Stomach (tissue), 4 donors: Measurements from ENCODE around the gene DNM3.

Source experiments
- POLR2AphosphoS5 ChIP-seq, 3 donors: sonication (generic); formaldehyde crosslinking; IDR thresholded peaks; one replicate each; pipeline ENCODE4 v1.6.1; 2016; ENCODE audit warnings: antibody characterized with exemption in 3 of 3
- TF ChIP-seq, protein P1 (sequence below), 7 experiments: fragments of 450-650 bp in 4 of 7; fragments of 200-600 bp in 3 of 7; sonication (generic) in 3 of 7; IDR thresholded peaks; one replicate each; pipeline ENCODE4 v1.5.1; 2016 to 2019; ENCODE audit warnings: antibody characterized with exemption in 7 of 7, control low read depth in 2 of 7, mild to moderate bottlenecking in 1 of 7

- TF ChIP-seq, protein P1, sequence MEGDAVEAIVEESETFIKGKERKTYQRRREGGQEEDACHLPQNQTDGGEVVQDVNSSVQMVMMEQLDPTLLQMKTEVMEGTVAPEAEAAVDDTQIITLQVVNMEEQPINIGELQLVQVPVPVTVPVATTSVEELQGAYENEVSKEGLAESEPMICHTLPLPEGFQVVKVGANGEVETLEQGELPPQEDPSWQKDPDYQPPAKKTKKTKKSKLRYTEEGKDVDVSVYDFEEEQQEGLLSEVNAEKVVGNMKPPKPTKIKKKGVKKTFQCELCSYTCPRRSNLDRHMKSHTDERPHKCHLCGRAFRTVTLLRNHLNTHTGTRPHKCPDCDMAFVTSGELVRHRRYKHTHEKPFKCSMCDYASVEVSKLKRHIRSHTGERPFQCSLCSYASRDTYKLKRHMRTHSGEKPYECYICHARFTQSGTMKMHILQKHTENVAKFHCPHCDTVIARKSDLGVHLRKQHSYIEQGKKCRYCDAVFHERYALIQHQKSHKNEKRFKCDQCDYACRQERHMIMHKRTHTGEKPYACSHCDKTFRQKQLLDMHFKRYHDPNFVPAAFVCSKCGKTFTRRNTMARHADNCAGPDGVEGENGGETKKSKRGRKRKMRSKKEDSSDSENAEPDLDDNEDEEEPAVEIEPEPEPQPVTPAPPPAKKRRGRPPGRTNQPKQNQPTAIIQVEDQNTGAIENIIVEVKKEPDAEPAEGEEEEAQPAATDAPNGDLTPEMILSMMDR (IDR thresholded peaks at IDR 0.05) = no peak
- no peak for TF ChIP-seq POLR2AphosphoS5 (IDR thresholded peaks at IDR 0.05)
Measured at GRCh38 chr1:172224871-172225270, 383.6 kb downstream of the DNM3 start.
